Esophagus squamous epithelium (tissue), 5 donors: ENCODE measurements around the gene SGSH. TPM values are rescaled to one million over a fixed set of nuclear protein-coding genes. Genes with fewer than 3 reads are reported as not detected.

ENCODE experiments used
- DNase-seq: peaks from one replicate; lab custom pipeline; 2025; lab: John Stamatoyannopoulos, UW
- H3K27ac ChIP-seq, 4 donors: fragments of 200-600 bp; sonication (generic); one replicate each; pipeline ENCODE4 v1.5.1; 2016 to 2019; ENCODE audit warnings: mild to moderate bottlenecking in 1 of 4
- H3K27me3 ChIP-seq, 4 donors: fragments of 200-600 bp; sonication (generic); 1 replicate in 3 of 4; 2 replicates in 1 of 4; pipeline versions ENCODE4 v1.5.1 to v1.6.0; 2017 to 2021; ENCODE audit warnings: antibody characterized with exemption in 1 of 4
- H3K36me3 ChIP-seq, 3 donors: fragments of 200-600 bp; sonication (generic); one replicate each; pipeline ENCODE4 v1.5.1; 2016 to 2019
- H3K4me1 ChIP-seq, 3 donors: fragments of 200-600 bp; sonication (generic); one replicate each; pipeline ENCODE4 v1.5.1; 2017 to 2019
- H3K4me3 ChIP-seq, 4 donors: fragments of 200-600 bp; sonication (generic); 1 replicate in 3 of 4; 2 replicates in 1 of 4; pipeline ENCODE4 v1.5.1; 2016 to 2019; ENCODE audit warnings: mild to moderate bottlenecking in 2 of 4, moderate library complexity in 1 of 4
- H3K9me3 ChIP-seq, 3 donors: fragments of 200-600 bp; sonication (generic); one replicate each; pipeline ENCODE4 v1.5.1; 2016 to 2019
- POLR2A ChIP-seq, 4 donors: fragments of 450-650 bp; IDR thresholded peaks; one replicate each; pipeline ENCODE4 v1.6.1; 2017; ENCODE audit warnings: antibody characterized with exemption in 4 of 4, mild to moderate bottlenecking in 4 of 4, moderate library complexity in 3 of 4
- WGBS, 2 donors: methylation state at CpG; one replicate each; pipeline ENCODE4 v1.1.5; 2018; 5-methylcytosine and 5-hydroxymethylcytosine counted together
- intact Hi-C: fragments of 100-400 bp; cut with DNase I; formaldehyde crosslinking; loops from one replicate; pipeline ENCODE4 v1.15.0; 2022
- total RNA-seq, 4 donors: library from RNA; depleted of rRNA; stranded (reverse); fragments of >200 nt; gene quantifications; one replicate each; pipeline ENCODE4 v1.1.0, GENCODE V29; 2016
- TF ChIP-seq, protein P1 (sequence below), 6 experiments: fragments of 450-650 bp in 4 of 6; fragments of 200-600 bp in 2 of 6; sonication (generic) in 2 of 6; IDR thresholded peaks; one replicate each; pipeline ENCODE4 v1.5.1; 2016 to 2019; ENCODE audit warnings: antibody characterized with exemption in 6 of 6, mild to moderate bottlenecking in 4 of 6, moderate library complexity in 4 of 6
- donor health status: DM: yes; HTN: yes; CAD: no.

Gene SGSH
- total RNA-seq, 4 donors from 2014 or later, result 8.7 to 18.7 (median 12.9) TPM

DNA sequence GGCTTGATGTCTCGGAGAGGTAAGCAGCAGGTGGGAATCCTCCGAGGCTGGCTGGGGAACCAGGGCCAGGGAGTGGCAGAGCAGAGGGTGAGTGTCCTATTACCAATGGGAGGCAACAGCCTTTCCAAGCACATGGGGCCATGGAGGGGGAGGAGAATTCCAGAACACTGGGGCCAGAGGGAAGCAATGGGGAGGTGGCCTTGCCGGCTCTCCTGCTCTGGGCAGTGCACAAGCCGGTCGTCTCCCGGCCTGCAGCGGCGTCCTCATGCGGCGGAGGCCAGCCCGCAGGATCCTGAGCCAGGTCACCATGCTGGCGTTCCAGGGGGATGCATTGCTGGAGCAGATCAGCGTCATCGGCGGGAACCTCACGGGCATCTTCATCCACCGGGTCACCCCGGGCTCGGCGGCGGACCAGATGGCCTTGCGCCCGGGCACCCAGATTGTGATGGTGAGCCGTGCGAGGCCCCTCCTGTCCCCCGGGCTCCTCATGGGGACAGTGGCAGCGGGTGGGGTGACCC, 21.9 kb downstream of the SGSH start:
- no peak overlapping the region for H3K27ac ChIP-seq
- peaks cover 0 to 17% (median 0%) of the 10 kb centered on the region in 4 donors for H3K27me3 ChIP-seq
- H3K9me3 ChIP-seq, result no peaks in the 10 kb centered on the region
- H3K4me1 ChIP-seq, result peaks cover 0 to 11% (median 0%) of the 10 kb centered on the region in 3 donors
- no peak for DNase-seq
- intact Hi-C loops, result no loop called here
- H3K36me3 ChIP-seq, result peaks cover 0 to 57% (median 0%) of the 10 kb centered on the region in 3 donors
- TF ChIP-seq, protein P1, sequence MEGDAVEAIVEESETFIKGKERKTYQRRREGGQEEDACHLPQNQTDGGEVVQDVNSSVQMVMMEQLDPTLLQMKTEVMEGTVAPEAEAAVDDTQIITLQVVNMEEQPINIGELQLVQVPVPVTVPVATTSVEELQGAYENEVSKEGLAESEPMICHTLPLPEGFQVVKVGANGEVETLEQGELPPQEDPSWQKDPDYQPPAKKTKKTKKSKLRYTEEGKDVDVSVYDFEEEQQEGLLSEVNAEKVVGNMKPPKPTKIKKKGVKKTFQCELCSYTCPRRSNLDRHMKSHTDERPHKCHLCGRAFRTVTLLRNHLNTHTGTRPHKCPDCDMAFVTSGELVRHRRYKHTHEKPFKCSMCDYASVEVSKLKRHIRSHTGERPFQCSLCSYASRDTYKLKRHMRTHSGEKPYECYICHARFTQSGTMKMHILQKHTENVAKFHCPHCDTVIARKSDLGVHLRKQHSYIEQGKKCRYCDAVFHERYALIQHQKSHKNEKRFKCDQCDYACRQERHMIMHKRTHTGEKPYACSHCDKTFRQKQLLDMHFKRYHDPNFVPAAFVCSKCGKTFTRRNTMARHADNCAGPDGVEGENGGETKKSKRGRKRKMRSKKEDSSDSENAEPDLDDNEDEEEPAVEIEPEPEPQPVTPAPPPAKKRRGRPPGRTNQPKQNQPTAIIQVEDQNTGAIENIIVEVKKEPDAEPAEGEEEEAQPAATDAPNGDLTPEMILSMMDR (IDR thresholded peaks at IDR 0.05), result no peak
- no peak for TF ChIP-seq POLR2A (IDR thresholded peaks at IDR 0.05)
- 40 to 58% methylated on average over 1 to 5 of the region's 27 CpGs for WGBS, 2 donors
- no peak overlapping the region for H3K4me3 ChIP-seq

DNA sequence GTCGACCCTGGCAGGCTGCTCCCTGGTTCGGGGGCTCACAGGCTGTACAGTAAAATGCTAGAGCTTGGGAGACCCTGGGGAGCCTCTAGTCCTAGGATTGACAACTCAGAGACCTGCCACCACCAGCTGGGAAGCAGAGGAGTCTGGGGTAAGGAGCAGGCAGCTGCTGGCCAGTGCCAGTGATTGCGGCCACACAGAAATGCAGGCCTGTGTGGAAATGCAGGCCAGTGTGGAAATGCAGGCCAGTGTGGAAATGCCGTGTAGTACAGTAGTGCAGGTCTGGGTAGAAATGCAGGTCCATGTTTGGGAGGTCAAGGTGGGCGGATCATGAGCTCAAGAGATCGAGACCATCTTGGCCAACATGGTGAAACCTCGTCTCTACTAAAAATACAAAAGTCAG, 23.5 kb downstream of the SGSH start:
- intact Hi-C loops, result no loop called here
- Histone ChIP-seq H3K36me3 (peaks cover 0 to 42% (median 0%) of the 10 kb centered on the region in 3 donors), H3K27me3 (peaks cover 0 to 17% (median 0%) of the 10 kb centered on the region in 4 donors), H3K4me3 (no peak overlapping the region), H3K9me3 (no peaks in the 10 kb centered on the region), H3K4me1 (peaks cover 0 to 26% (median 9%) of the 10 kb centered on the region in 3 donors), H3K27ac (no peak overlapping the region)
- DNase-seq, result no peak
- WGBS, 2 donors, result 88 to 94% methylated on average over 6 to 7 of the region's 7 CpGs
- TF ChIP-seq, protein P1 (IDR thresholded peaks at IDR 0.05), result no peak
- TF ChIP-seq POLR2A (IDR thresholded peaks at IDR 0.05), result no peak

DNA sequence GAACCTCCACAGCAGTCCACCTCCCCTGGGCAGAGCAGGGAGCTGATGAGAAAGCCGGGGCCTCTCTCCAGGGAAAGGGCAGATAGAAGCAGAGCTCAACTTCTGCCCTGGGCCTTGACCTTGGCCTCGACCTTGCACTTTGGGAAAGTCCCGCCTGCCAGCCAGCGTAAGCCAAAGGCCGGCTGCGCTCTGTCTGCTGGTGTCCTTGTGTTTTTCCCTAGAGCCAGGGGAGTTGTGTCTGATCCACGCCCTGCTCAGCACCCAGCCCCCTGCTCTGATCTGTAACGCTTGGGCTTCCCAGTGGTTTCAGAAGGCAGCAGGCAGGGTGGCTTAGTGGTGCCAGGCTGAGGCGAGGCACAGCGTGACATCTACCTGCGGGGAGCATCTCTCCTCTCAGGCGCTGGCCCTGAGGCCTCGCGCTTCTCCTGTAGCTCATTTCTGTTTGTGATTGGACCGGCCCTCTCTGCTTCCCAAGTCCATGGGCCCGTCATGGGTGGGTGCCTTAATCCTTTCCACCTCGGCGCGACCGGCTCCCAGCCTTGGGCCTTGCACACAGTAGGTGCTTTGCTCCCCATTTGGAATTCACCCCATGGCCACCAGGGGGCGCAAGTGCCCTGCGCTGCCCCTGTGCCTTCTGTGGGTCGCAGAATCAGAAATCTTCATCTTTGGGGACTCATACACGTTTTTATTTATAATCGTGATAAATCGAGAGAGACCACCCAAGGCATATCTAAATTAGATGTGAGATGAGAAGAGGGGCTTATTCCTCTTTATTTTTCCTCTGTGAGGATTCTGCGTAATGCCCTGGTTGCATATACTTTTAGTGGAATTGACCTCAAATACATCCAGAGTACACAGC, 24.2 kb downstream of the SGSH start:
- TF ChIP-seq, protein P1 (IDR thresholded peaks at IDR 0.05), result peak; percentile 77 to 87 (median 82)
- no peak for TF ChIP-seq POLR2A (IDR thresholded peaks at IDR 0.05)
- Histone ChIP-seq H3K27ac (no peak overlapping the region), H3K4me3 (no peak overlapping the region), H3K9me3 (no peaks in the 10 kb centered on the region), H3K4me1 (peaks cover 6 to 33% (median 15%) of the 10 kb centered on the region in 3 donors), H3K27me3 (peaks cover 0 to 17% (median 0%) of the 10 kb centered on the region in 4 donors), H3K36me3 (peaks cover 0 to 34% (median 0%) of the 10 kb centered on the region in 3 donors)
- intact Hi-C loops, result no loop called here
- whole genome bisulfite sequencing, 2 donors, result 49 to 52% methylated on average over 13 to 14 of the region's 27 CpGs
- DNase-seq, result no peak

DNA sequence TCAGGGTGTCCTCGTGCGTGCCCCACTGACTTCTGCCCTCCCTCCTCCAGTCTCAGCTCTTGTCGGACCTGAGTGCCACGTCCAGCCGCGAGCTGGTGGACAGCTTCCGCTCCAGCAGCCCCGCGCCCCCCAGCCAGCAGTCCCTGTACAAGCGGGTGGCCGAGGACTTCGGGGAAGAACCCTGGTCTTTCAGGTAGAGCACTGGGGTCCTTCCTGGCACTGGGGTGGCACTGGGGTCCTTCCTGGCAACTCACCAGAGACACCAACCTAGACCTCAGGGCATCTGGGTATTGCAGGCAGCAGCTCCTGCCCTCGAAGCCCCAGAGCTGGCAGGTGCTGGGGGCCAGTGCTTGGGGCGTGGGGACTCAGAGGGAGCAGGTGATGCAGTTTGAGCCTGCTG, 25.0 kb downstream of the SGSH start:
- peaks cover 6 to 41% (median 15%) of the 10 kb centered on the region in 3 donors for H3K4me1 ChIP-seq
- intact Hi-C loops, result no loop called here
- no peak overlapping the region for H3K27ac ChIP-seq
- H3K36me3 ChIP-seq, result peaks cover 0 to 28% (median 0%) of the 10 kb centered on the region in 3 donors
- TF ChIP-seq, protein P1 (IDR thresholded peaks at IDR 0.05), result no peak
- no peak for TF ChIP-seq POLR2A (IDR thresholded peaks at IDR 0.05)
- WGBS, 2 donors, result 86 to 95% methylated on average over 3 to 7 of the region's 14 CpGs
- H3K4me3 ChIP-seq, result no peak overlapping the region
- DNase-seq, result no peak
- peaks cover 0 to 17% (median 0%) of the 10 kb centered on the region in 4 donors for H3K27me3 ChIP-seq
- no peaks in the 10 kb centered on the region for H3K9me3 ChIP-seq
